Endothelial cell of umbilical vein (primary cell): ENCODE measurements around the gene GPSM1.

Source experiments
- CTCF ChIP-seq, 2 donors: IDR thresholded peaks; 1 replicate in 1 of 2; 2 replicates in 1 of 2; pipeline ENCODE4 v1.5.1; 2011; ENCODE audit warnings: low read length in 2 of 2, mild to moderate bottlenecking in 2 of 2, moderate library complexity in 2 of 2, control low read depth in 1 of 2, inconsistent platforms in 1 of 2, low read depth in 1 of 2; ENCODE audit not compliant: insufficient read depth in 1 of 2; ENCODE audit errors: extremely low read depth in 1 of 2
- MAX ChIP-seq: IDR thresholded peaks from 2 replicates; pipeline ENCODE4 v1.6.1; 2011; ENCODE audit not compliant: insufficient read depth, insufficient read length
- MYC ChIP-seq: IDR thresholded peaks from one replicate; pipeline ENCODE4 v1.6.1; 2011; ENCODE audit warnings: mild to moderate bottlenecking, low read depth, low read length
- POLR2A ChIP-seq: IDR thresholded peaks from 2 replicates; pipeline ENCODE4 v1.6.1; 2012; ENCODE audit warnings: low read depth, mild to moderate bottlenecking, control low read depth, low read length
- POLR2AphosphoS5 ChIP-seq: IDR thresholded peaks from 2 replicates; pipeline ENCODE4 v1.6.1; 2012; ENCODE audit warnings: low read depth, mild to moderate bottlenecking, control low read depth, low read length, moderate library complexity; ENCODE audit not compliant: insufficient read depth

GRCh38 chr9:136335296-136336155 lies 8.2 kb downstream of the GPSM1 start:
- TF ChIP-seq MAX (no peak), POLR2A (no peak), CTCF (IDR thresholded peaks at IDR 0.05; ENCODE audit: extremely low read depth in 1 of 2, insufficient read depth in 1 of 2, low read depth in 1 of 2, low read length in 2 of 2) (no peak), MYC (no peak), POLR2AphosphoS5 (no peak)
